ENCODE measurements around the gene RAPGEF1.

The RAPGEF1 gene

GRCh38 chr9:131685753-131686706 is 53.8 kb downstream of the RAPGEF1 start:
- TF ChIP-seq FOXP2 (optimal IDR thresholded peaks at IDR 0.05; ENCODE audit: borderline replicate concordance, extremely low read depth, extremely low read length, insufficient read depth) (no peak), SIN3A (IDR thresholded peaks at IDR 0.05; ENCODE audit: borderline replicate concordance, insufficient read depth, low read length) (no peak), TAF1 (IDR thresholded peaks at IDR 0.05; ENCODE audit: borderline replicate concordance, insufficient read depth, low read length) (no peak), POLR2AphosphoS5 (IDR thresholded peaks at IDR 0.05; ENCODE audit: low read depth, low read length) (no peak), REST (IDR thresholded peaks at IDR 0.05; ENCODE audit: insufficient read depth in 1 of 2, low read depth in 2 of 2, low read length in 2 of 2) (no peak)

- no peak for TF ChIP-seq REST (IDR thresholded peaks at IDR 0.05; ENCODE audit: insufficient read depth in 1 of 2, low read depth in 2 of 2, low read length in 2 of 2)
- no peak for TF ChIP-seq FOXP2 (optimal IDR thresholded peaks at IDR 0.05; ENCODE audit: borderline replicate concordance, extremely low read depth, extremely low read length, insufficient read depth)
- no peak for TF ChIP-seq POLR2AphosphoS5 (IDR thresholded peaks at IDR 0.05; ENCODE audit: low read depth, low read length)
- no peak for TF ChIP-seq TAF1 (IDR thresholded peaks at IDR 0.05; ENCODE audit: borderline replicate concordance, insufficient read depth, low read length)
- TF ChIP-seq SIN3A (IDR thresholded peaks at IDR 0.05; ENCODE audit: borderline replicate concordance, insufficient read depth, low read length): no peak
Measured at GRCh38 chr9:131682261-131682660, 57.6 kb downstream of the RAPGEF1 start.

- no peak for TF ChIP-seq POLR2AphosphoS5 (IDR thresholded peaks at IDR 0.05; ENCODE audit: low read depth, low read length)
Measured at GRCh38 chr9:131679261-131680020, 60.4 kb downstream of the RAPGEF1 start.

GRCh38 chr9:131678499-131679111 is 61.3 kb downstream of the RAPGEF1 start:
- no peak for TF ChIP-seq POLR2AphosphoS5 (IDR thresholded peaks at IDR 0.05; ENCODE audit: low read depth, low read length)
- peak; percentile 90 for TF ChIP-seq FOXP2 (optimal IDR thresholded peaks at IDR 0.05; ENCODE audit: borderline replicate concordance, extremely low read depth, extremely low read length, insufficient read depth)
- no peak for TF ChIP-seq TAF1 (IDR thresholded peaks at IDR 0.05; ENCODE audit: borderline replicate concordance, insufficient read depth, low read length)
- peak; percentile 20; the same call in 1 of the 2 replicates for TF ChIP-seq SIN3A (IDR thresholded peaks at IDR 0.05; ENCODE audit: borderline replicate concordance, insufficient read depth, low read length)

GRCh38 chr9:131677444-131678180 is 62.3 kb downstream of the RAPGEF1 start:
- TF ChIP-seq SIN3A (IDR thresholded peaks at IDR 0.05; ENCODE audit: borderline replicate concordance, insufficient read depth, low read length) (no peak), POLR2AphosphoS5 (IDR thresholded peaks at IDR 0.05; ENCODE audit: low read depth, low read length) (no peak), TAF1 (IDR thresholded peaks at IDR 0.05; ENCODE audit: borderline replicate concordance, insufficient read depth, low read length) (no peak)

- TF ChIP-seq POLR2AphosphoS5 (IDR thresholded peaks at IDR 0.05; ENCODE audit: low read depth, low read length) (no peak), REST (IDR thresholded peaks at IDR 0.05; ENCODE audit: insufficient read depth in 1 of 2, low read depth in 2 of 2, low read length in 2 of 2) (no peak), FOXP2 (optimal IDR thresholded peaks at IDR 0.05; ENCODE audit: borderline replicate concordance, extremely low read depth, extremely low read length, insufficient read depth) (no peak), SIN3A (IDR thresholded peaks at IDR 0.05; ENCODE audit: borderline replicate concordance, insufficient read depth, low read length) (no peak), TAF1 (IDR thresholded peaks at IDR 0.05; ENCODE audit: borderline replicate concordance, insufficient read depth, low read length) (no peak)
Measured at GRCh38 chr9:131677049-131677443, 62.8 kb downstream of the RAPGEF1 start.
